ENCODE data around the gene MAP4. TPM values are rescaled to one million over a fixed set of nuclear protein-coding genes. Genes with fewer than 3 reads are reported as not detected.

Gene MAP4
- total and polyA plus RNA-seq, 2 donors (not counting 3 experiments of a cell fraction or from before 2014, with no cell fraction given), result 121 to 290 TPM

GRCh38 chr3:48022178-48022577 lies 6.0 kb upstream of the MAP4 start:
- no TSS peak for BruUV-seq (replicated peaks)
- no peak for FAIRE-seq

More at GRCh38 chr3:48022178-48022577, 6.0 kb upstream of the MAP4 start:
- Histone ChIP-seq H3K9me1 (replicated peaks; ENCODE audit: control insufficient read depth, extremely low read depth, insufficient read depth, low read length) (no peaks in the 10 kb centered on the region), H2AFZ (ENCODE audit: low read depth, low read length) (no peak overlapping the region), H3K9me3 (replicated peaks; ENCODE audit: control insufficient read depth, insufficient read depth, low read length) (no peaks in the 10 kb centered on the region), H3K4me1 (ENCODE audit: control insufficient read depth, extremely low read depth, insufficient read depth, low read length) (peaks cover 2% of the 10 kb centered on the region), H3K27me3 (ENCODE audit: control insufficient read depth in 2 of 2, insufficient read depth in 2 of 2, low read length in 2 of 2) (no peaks in the 10 kb centered on the region), H3K4me3 (replicated peaks in 1 of 3; ENCODE audit: insufficient read depth in 1 of 3, low read depth in 1 of 3, low read length in 3 of 3) (no peak overlapping the region), H3K79me2 (ENCODE audit: control insufficient read depth, insufficient read depth, low read length) (peaks cover 86% of the 10 kb centered on the region), H3K36me3 (ENCODE audit: control insufficient read depth in 2 of 2, extremely low read depth in 1 of 2, insufficient read depth in 2 of 2, low read length in 2 of 2) (no peaks in the 10 kb centered on the region), H3K4me2 (ENCODE audit: insufficient read depth, low read length) (no peak overlapping the region), H4K20me1 (replicated peaks; ENCODE audit: control insufficient read depth, extremely low read depth, insufficient read depth, low read length) (no peaks in the 10 kb centered on the region), H3K9ac (replicated peaks; ENCODE audit: extremely low read depth, insufficient read depth, low read length) (no peak overlapping the region), H3K27ac (ENCODE audit: insufficient read depth, low read depth, low read length) (no peak overlapping the region)
- ChIA-PET CTCF (interaction anchor here (1.0 to 1.7 kb wide), 4 partner anchors 9 to 32 kb away, joined by 3 to 5 read pairs (median 3); no protein-coding TSS in a partner anchor), POLR2A (no interaction called here)
- no peak for TF ChIP-seq CTCF (IDR thresholded peaks at IDR 0.05; ENCODE audit: extremely low read depth in 1 of 2, insufficient read depth in 1 of 2, low read depth in 1 of 2, low read length in 2 of 2)
- no peak for TF ChIP-seq POLR2A (IDR thresholded peaks at IDR 0.05; ENCODE audit: low read depth, low read length)
- TF ChIP-seq MAX (IDR thresholded peaks at IDR 0.05; ENCODE audit: insufficient read depth, insufficient read length), result no peak
- TF ChIP-seq EZH2 (IDR thresholded peaks at IDR 0.05; ENCODE audit: borderline replicate concordance, low read depth, low read length, severe bottlenecking), result no peak
- intact Hi-C loops (cut with micrococcal nuclease) (no loop called here), dilution Hi-C loops (cut with MboI; ENCODE audit: extremely low pct_ligation_motif_present, low sequenced_read_pairs) (no loop called here)
- DNase-seq (ENCODE audit: low read depth, low spot score), result no peak

Measured in endothelial cell of umbilical vein (primary cell).